ENCODE results near the gene PLA2G2C.
A peak's percentile ranks its signal among the peaks of the same experiment; 100 is the strongest.

PLA2G2C gene, protein sequence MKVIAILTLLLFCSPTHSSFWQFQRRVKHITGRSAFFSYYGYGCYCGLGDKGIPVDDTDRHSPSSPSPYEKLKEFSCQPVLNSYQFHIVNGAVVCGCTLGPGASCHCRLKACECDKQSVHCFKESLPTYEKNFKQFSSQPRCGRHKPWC

DNA sequence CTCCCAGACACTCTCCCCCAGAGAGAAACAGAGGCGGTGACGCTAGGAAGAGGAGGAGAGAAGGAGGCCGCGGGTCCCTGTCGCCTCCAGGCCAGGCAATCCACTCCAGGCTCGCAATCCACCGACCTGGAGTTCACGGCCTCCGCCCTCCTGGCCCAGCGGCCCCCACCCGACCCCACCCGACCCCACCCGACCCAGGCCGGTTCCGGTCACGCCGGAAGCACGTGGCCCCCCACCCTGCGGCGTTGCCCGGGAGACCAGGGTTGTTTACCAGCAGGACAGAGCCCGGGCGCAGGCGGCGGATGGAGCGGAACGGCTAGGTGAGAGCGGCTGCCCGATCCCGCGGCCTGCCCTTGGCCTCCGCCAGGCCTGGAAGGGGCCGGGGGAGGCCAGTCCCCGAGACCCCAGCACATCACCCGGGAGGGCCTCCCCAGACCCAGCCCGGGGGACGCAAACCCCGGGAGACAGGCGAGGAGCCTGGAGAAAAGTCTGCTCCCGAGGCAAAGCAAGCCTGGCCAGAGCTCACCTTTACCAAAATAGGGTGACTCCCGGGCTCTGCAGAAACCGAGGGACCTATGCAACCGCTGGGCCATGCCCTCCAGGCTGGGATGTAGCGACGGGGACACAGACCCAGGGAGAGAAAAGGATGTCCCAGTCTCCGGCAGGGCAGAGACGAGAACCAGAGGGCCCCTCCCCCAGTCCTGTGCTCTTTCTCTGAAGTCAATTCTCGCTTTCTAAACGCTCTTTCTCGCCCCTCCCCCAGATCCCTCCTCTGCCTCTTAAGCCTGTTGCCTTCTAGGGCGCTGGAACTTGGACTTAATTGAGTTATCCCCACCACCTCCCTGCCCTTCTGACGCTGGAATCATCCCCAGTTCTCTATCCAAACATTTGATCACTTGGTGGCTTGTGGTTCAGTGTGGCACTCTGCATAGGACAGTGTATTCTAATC is at the start of gene PLA2G2C, which contains the start of gene UBXN10:
Gene PLA2G2C (minus strand): TSS at position 685 of the 949 bp plus-strand sequence. CDS start 9,155 bp downstream, outside the sequence.
Gene UBXN10 (plus strand): TSS at position 263 of the 949 bp plus-strand sequence. CDS start 4,466 bp downstream, outside the sequence.
- Histone ChIP-seq H4K20me1 (ENCODE audit: insufficient read depth, low read length) (no peaks in the 10 kb centered on the region), H3K27me3 (ENCODE audit: insufficient read depth, low read length, poor library complexity) (no peaks in the 10 kb centered on the region), H3K79me2 (ENCODE audit: insufficient read depth, low read length) (no peaks in the 10 kb centered on the region), H3K4me1 (ENCODE audit: insufficient read depth, low read length) (peaks cover 46% of the 10 kb centered on the region), H3K9ac (ENCODE audit: low read depth, low read length) (peak within 1 kb of the TSS; percentile 40), H3K9me3 (ENCODE audit: insufficient read depth, low read length, severe bottlenecking) (no peaks in the 10 kb centered on the region), H2AFZ (ENCODE audit: low read depth, low read length) (no peak within 1 kb of the TSS), H3K4me2 (ENCODE audit: insufficient read depth, low read length) (peak within 1 kb of the TSS; percentile 37), H3K36me3 (ENCODE audit: insufficient read depth, low read length) (no peaks in the 10 kb centered on the region), H3K27ac (ENCODE audit: low read length) (peak within 1 kb of the TSS; percentile 74), H3K4me3 (ENCODE audit: low read depth in 1 of 2, low read length in 2 of 2) (no peak within 1 kb of the TSS)
- DNase-seq (peak; percentile 74), ATAC-seq (ENCODE audit: insufficient read depth, low read depth) (peak; percentile 43)
- no peak for TF ChIP-seq EZH2 (IDR thresholded peaks at IDR 0.05; ENCODE audit: borderline replicate concordance, low read depth, low read length, severe bottlenecking)
- TF ChIP-seq, protein P1, sequence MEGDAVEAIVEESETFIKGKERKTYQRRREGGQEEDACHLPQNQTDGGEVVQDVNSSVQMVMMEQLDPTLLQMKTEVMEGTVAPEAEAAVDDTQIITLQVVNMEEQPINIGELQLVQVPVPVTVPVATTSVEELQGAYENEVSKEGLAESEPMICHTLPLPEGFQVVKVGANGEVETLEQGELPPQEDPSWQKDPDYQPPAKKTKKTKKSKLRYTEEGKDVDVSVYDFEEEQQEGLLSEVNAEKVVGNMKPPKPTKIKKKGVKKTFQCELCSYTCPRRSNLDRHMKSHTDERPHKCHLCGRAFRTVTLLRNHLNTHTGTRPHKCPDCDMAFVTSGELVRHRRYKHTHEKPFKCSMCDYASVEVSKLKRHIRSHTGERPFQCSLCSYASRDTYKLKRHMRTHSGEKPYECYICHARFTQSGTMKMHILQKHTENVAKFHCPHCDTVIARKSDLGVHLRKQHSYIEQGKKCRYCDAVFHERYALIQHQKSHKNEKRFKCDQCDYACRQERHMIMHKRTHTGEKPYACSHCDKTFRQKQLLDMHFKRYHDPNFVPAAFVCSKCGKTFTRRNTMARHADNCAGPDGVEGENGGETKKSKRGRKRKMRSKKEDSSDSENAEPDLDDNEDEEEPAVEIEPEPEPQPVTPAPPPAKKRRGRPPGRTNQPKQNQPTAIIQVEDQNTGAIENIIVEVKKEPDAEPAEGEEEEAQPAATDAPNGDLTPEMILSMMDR (IDR thresholded peaks at IDR 0.05; ENCODE audit: borderline replicate concordance, extremely low read depth, low read length, poor library complexity, severe bottlenecking) = no peak

DNA sequence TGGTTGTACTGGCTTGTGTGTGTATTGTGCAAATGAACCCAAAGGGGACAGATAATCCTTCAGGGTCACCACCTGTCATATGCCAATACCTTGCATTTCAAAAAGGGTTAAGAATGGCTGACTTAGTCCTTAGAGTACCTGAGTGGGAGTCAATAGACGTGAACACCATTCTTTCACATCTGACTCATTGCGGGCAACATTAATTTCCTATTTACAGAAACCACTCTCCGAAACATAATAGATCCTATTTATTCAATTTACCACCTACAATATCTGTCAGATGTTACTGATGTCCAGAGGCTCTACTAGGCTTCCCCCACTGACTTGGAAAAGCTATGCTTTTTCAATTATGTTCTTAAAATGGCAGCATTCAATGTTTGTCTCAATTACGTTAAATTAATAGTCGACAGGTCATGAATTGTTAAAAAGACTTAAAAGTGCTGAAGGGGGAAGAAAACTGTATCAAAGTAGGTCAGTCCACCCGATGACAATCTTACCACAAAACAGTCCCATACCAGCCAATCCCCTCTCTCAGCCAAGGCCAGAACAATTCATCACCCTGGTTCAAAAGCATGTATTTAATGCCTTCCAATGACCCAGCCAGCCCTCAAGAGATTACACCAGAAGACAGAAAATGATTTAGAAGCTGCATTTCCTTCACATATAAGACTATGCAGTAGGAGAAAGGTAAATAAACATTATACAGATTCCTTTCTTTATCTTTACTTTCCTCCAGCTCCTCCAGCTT is 48.6 kb upstream of the PLA2G2C start:
- Histone ChIP-seq H4K20me1 (ENCODE audit: insufficient read depth, low read length) (no peaks in the 10 kb centered on the region), H3K9me3 (ENCODE audit: insufficient read depth, low read length, severe bottlenecking) (no peaks in the 10 kb centered on the region), H2AFZ (ENCODE audit: low read depth, low read length) (no peak overlapping the region), H3K4me1 (ENCODE audit: insufficient read depth, low read length) (no peaks in the 10 kb centered on the region), H3K4me3 (ENCODE audit: low read depth in 1 of 2, low read length in 2 of 2) (no peak overlapping the region), H3K36me3 (ENCODE audit: insufficient read depth, low read length) (no peaks in the 10 kb centered on the region), H3K27ac (ENCODE audit: low read length) (no peak overlapping the region), H3K4me2 (ENCODE audit: insufficient read depth, low read length) (no peak overlapping the region), H3K27me3 (ENCODE audit: insufficient read depth, low read length, poor library complexity) (peaks cover 8% of the 10 kb centered on the region), H3K9ac (ENCODE audit: low read depth, low read length) (no peak overlapping the region), H3K79me2 (ENCODE audit: insufficient read depth, low read length) (no peaks in the 10 kb centered on the region)
- TF ChIP-seq, protein P1 (IDR thresholded peaks at IDR 0.05; ENCODE audit: borderline replicate concordance, extremely low read depth, low read length, poor library complexity, severe bottlenecking) = no peak
- TF ChIP-seq EZH2 (IDR thresholded peaks at IDR 0.05; ENCODE audit: borderline replicate concordance, low read depth, low read length, severe bottlenecking) = no peak
- DNase-seq = no peak
- no peak for ATAC-seq (ENCODE audit: insufficient read depth, low read depth)

DNA sequence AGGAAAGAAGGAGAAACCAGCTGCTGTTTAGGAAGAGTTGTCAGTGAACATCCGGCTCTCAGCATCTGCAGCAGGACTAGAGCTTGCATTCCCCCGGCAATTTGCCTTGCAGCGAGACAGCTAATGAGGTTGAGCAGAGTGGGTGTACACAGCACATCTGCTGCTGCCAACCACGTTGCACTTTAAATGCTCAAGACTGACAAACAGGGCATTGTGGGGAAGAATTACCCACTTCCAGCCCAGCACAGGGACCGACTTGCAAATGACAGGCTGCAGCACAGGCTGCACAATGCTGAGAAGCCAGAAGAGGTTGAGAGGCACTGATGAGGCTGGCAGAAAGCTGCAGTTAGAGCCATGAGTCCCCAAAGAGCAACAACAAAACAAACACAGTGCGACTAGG is 47.5 kb upstream of the PLA2G2C start:
- Histone ChIP-seq H3K27me3 (ENCODE audit: insufficient read depth, low read length, poor library complexity) (peaks cover 8% of the 10 kb centered on the region), H3K36me3 (ENCODE audit: insufficient read depth, low read length) (no peaks in the 10 kb centered on the region), H2AFZ (ENCODE audit: low read depth, low read length) (no peak overlapping the region), H3K9ac (ENCODE audit: low read depth, low read length) (no peak overlapping the region), H3K4me3 (ENCODE audit: low read depth in 1 of 2, low read length in 2 of 2) (no peak overlapping the region), H3K27ac (ENCODE audit: low read length) (no peak overlapping the region), H4K20me1 (ENCODE audit: insufficient read depth, low read length) (no peaks in the 10 kb centered on the region), H3K4me1 (ENCODE audit: insufficient read depth, low read length) (no peaks in the 10 kb centered on the region), H3K9me3 (ENCODE audit: insufficient read depth, low read length, severe bottlenecking) (no peaks in the 10 kb centered on the region), H3K79me2 (ENCODE audit: insufficient read depth, low read length) (no peaks in the 10 kb centered on the region), H3K4me2 (ENCODE audit: insufficient read depth, low read length) (no peak overlapping the region)
- DNase-seq = no peak
- TF ChIP-seq EZH2 (IDR thresholded peaks at IDR 0.05; ENCODE audit: borderline replicate concordance, low read depth, low read length, severe bottlenecking) = no peak
- TF ChIP-seq, protein P1 (IDR thresholded peaks at IDR 0.05; ENCODE audit: borderline replicate concordance, extremely low read depth, low read length, poor library complexity, severe bottlenecking) = no peak
- ATAC-seq (ENCODE audit: insufficient read depth, low read depth) = no peak
